COLO668 (cell line): ENCODE results near the gene ATP4A.

ENCODE experiments used
- DNase-seq: peaks from one replicate; lab custom pipeline; 2025; ENCODE audit not compliant: unreplicated experiment; lab: John Stamatoyannopoulos, UW

The ATP4A gene

GRCh38 chr19:35502751-35503150, 60.7 kb downstream of the ATP4A start:
- DNase-seq: no peak

GRCh38 chr19:35501684-35502083, 61.8 kb downstream of the ATP4A start:
- no peak for DNase-seq

DNA sequence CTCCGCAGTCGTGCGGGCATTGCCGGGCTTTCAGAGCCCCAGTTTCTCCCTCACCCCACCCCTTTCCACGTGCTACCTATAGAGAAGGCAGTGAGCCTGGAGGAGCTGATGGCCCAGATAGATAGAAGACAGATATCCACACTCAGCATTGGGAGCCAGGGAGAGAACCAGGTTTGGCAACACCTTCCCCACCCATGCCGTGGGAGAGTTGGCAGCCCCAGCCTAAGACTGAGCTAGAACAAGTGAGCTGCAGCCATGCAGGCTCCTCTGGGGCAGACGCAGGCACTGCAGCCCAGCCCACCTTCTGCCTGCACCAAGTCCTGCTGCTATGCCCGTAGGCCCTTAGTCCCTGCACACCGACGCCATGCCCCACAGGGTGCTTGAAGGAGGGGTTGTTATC, 62.8 kb downstream of the ATP4A start:
- DNase-seq: no peak
